IMR-90 (cell line): ENCODE measurements around the gene FKRP. TPM values are rescaled to one million over a fixed set of nuclear protein-coding genes. Genes with fewer than 3 reads are reported as not detected.
"Not testable (repeated sequence)": the region's sequence is repeated elsewhere in the genome, so short reads cannot be mapped to it uniquely, and the experiment has no call there.

ENCODE experiments used
- ATAC-seq: fragments of 200-7000 bp; cut with Tn5 transposase; 2 replicates; pipeline ENCODE4 v1.9.1; 2020; ENCODE audit warnings: low read depth, mild to moderate bottlenecking, moderate library complexity
- BruUV-seq: library from RNA; stranded (reverse); fragments of 400-500 nt; replicated peaks from 2 replicates; lab custom pipeline; 2021; lab: Mats Ljungman, UMichigan
- CTCF ChIA-PET: fragments of 300-600 bp; formaldehyde crosslinking; extraction: SDS; loops from one replicate; lab custom pipeline; 2021; ENCODE audit warnings: antibody characterized with exemption; lab: Yijun Ruan, JAX
- POLR2A ChIA-PET: fragments of 300-600 bp; sonication (Branson Sonifier 250); formaldehyde crosslinking; loops from one replicate; lab custom pipeline; 2022; ENCODE audit warnings: antibody characterized with exemption; ENCODE audit not compliant: unreplicated experiment; lab: Charles Lee
- DNase-seq: peaks from one replicate; pipeline ENCODE4 v3.0.0; 2013
- H2AFZ ChIP-seq: replicated peaks from 2 replicates; pipeline ENCODE3; 2013; ENCODE audit warnings: low read length, mild to moderate bottlenecking; ENCODE audit not compliant: poor library complexity
- H2AK5ac ChIP-seq: 2 replicates; pipeline ENCODE4 v1.6.1; 2013; ENCODE audit warnings: low read depth, low read length, inconsistent platforms
- H2AK9ac ChIP-seq: replicated peaks from 2 replicates; pipeline ENCODE3; 2013; ENCODE audit warnings: mild to moderate bottlenecking, low read depth, low read length, moderate library complexity; ENCODE audit not compliant: poor library complexity
- H2BK120ac ChIP-seq: 2 replicates; pipeline ENCODE4 v1.6.1; 2013; ENCODE audit warnings: low read depth, low read length, inconsistent platforms
- H2BK15ac ChIP-seq: 3 replicates; pipeline ENCODE4 v1.6.1; 2013; ENCODE audit warnings: low read depth, low read length, inconsistent platforms
- H2BK20ac ChIP-seq: 2 replicates; pipeline ENCODE4 v1.6.1; 2013; ENCODE audit warnings: low read depth, mild to moderate bottlenecking, inconsistent platforms, low read length, moderate library complexity
- H2BK5ac ChIP-seq: 2 replicates; pipeline ENCODE4 v1.6.1; 2013; ENCODE audit warnings: mild to moderate bottlenecking, low read depth, low read length, inconsistent platforms; ENCODE audit not compliant: poor library complexity, severe bottlenecking
- H3K14ac ChIP-seq: replicated peaks from 2 replicates; pipeline ENCODE4 v1.6.1; 2013; ENCODE audit warnings: low read depth, low read length, inconsistent platforms
- H3K18ac ChIP-seq: 2 replicates; pipeline ENCODE4 v1.6.1; 2013; ENCODE audit warnings: low read depth, low read length, control low read depth
- H3K23ac ChIP-seq: 2 replicates; pipeline ENCODE4 v1.6.1; 2013; ENCODE audit warnings: low read depth, low read length, inconsistent platforms
- H3K27ac ChIP-seq: 2 replicates; pipeline ENCODE4 v1.5.1; 2013; ENCODE audit warnings: mild to moderate bottlenecking, control low read depth, low read length; ENCODE audit not compliant: insufficient read depth
- H3K27me3 ChIP-seq: 2 replicates; pipeline ENCODE4 v1.6.1; 2013; ENCODE audit warnings: low read length; ENCODE audit not compliant: control insufficient read depth, insufficient read depth
- H3K36me3 ChIP-seq: 2 replicates; pipeline ENCODE4 v1.6.1; 2013; ENCODE audit warnings: low read length, mixed read lengths; ENCODE audit not compliant: control insufficient read depth, insufficient read depth
- H3K4ac ChIP-seq: 2 replicates; pipeline ENCODE4 v1.6.1; 2013; ENCODE audit warnings: low read depth, low read length, inconsistent platforms
- H3K4me1 ChIP-seq: 2 replicates; pipeline ENCODE4 v1.6.1; 2013; ENCODE audit warnings: low read length, mixed read lengths; ENCODE audit not compliant: control insufficient read depth, insufficient read depth
- H3K4me2 ChIP-seq: 2 replicates; pipeline ENCODE4 v1.6.1; 2013; ENCODE audit warnings: low read depth, mild to moderate bottlenecking, control low read depth, low read length, moderate library complexity
- H3K4me3 ChIP-seq: 2 replicates; pipeline ENCODE4 v1.5.1; 2013; ENCODE audit warnings: low read depth, mild to moderate bottlenecking, control low read depth, low read length, moderate library complexity; ENCODE audit not compliant: insufficient read depth
- H3K56ac ChIP-seq: 2 replicates; pipeline ENCODE4 v1.6.1; 2013; ENCODE audit warnings: low read length, inconsistent platforms; ENCODE audit not compliant: insufficient read depth; ENCODE audit errors: extremely low read depth
- H3K79me1 ChIP-seq, 2 experiments: 2 replicates each; pipeline ENCODE4 v1.6.1; 2013; ENCODE audit warnings: low read length in 2 of 2, inconsistent platforms in 1 of 2, low read depth in 1 of 2
- H3K9ac ChIP-seq: 2 replicates; pipeline ENCODE4 v1.6.1; 2013; ENCODE audit warnings: low read depth, low read length, control low read depth
- H3K9me1 ChIP-seq: 2 replicates; pipeline ENCODE4 v1.6.1; 2013; ENCODE audit warnings: low read length, inconsistent platforms; ENCODE audit not compliant: insufficient read depth
- H3K9me3 ChIP-seq: 2 replicates; pipeline ENCODE4 v1.6.1; 2013; ENCODE audit warnings: low read length; ENCODE audit not compliant: control insufficient read depth, insufficient read depth
- H4K20me1 ChIP-seq: 2 replicates; pipeline ENCODE4 v1.6.1; 2013; ENCODE audit warnings: low read length, inconsistent platforms; ENCODE audit not compliant: insufficient read depth
- H4K5ac ChIP-seq: 2 replicates; pipeline ENCODE4 v1.6.1; 2013; ENCODE audit warnings: mild to moderate bottlenecking, low read depth, low read length, control low read depth
- H4K8ac ChIP-seq, 2 experiments: 2 replicates each; pipeline ENCODE4 v1.6.1; 2013; ENCODE audit warnings: low read depth in 2 of 2, low read length in 2 of 2, control low read depth in 1 of 2, inconsistent platforms in 1 of 2
- H4K91ac ChIP-seq: 2 replicates; pipeline ENCODE4 v1.6.1; 2013; ENCODE audit warnings: low read depth, low read length, inconsistent platforms; ENCODE audit not compliant: insufficient read depth
- MXI1 ChIP-seq: IDR thresholded peaks from 2 replicates; pipeline ENCODE4 v1.6.1; 2012; ENCODE audit warnings: low read depth, mild to moderate bottlenecking, low read length, moderate library complexity, borderline replicate concordance
- POLR2A ChIP-seq: IDR thresholded peaks from 2 replicates; pipeline ENCODE4 v1.6.1; 2012; ENCODE audit warnings: mild to moderate bottlenecking, low read depth, low read length
- RAD21 ChIP-seq: IDR thresholded peaks from 2 replicates; pipeline ENCODE4 v1.6.1; 2012; ENCODE audit warnings: low read length, improper control_type of control experiment
- WGBS, 2 experiments: methylation state at CpG; one replicate each; pipeline versions ENCODE4 v1.1.5 to v1.1.7; 2013; ENCODE audit warnings: missing lambda C conversion rate in 2 of 2; ENCODE audit not compliant: insufficient read length in 1 of 2; ENCODE audit errors: extremely low coverage in 2 of 2; 5-methylcytosine and 5-hydroxymethylcytosine counted together
- dilution Hi-C: fragments of 300-500 bp; cut with HindIII; formaldehyde crosslinking; loops from one replicate; pipeline ENCODE4 v1.14.3; 2018; ENCODE audit warnings: low sequenced_read_pairs; ENCODE audit not compliant: unreplicated experiment
- in situ Hi-C: fragments of 300-500 bp; cut with MboI; formaldehyde crosslinking; loops from 3 replicates; pipeline ENCODE4 v1.14.3; 2019; ENCODE audit warnings: low sequenced_read_pairs, inconsistent platforms, mixed read lengths
- intact Hi-C: fragments of 100-400 bp; cut with micrococcal nuclease; formaldehyde crosslinking; loops from 2 replicates; pipeline ENCODE4 v1.10.0; 2022
- polyA plus RNA-seq, 3 experiments: library from polyadenylated mRNA; depleted of rRNA; stranded (reverse); fragments of >200 nt; gene quantifications; 2 replicates each; pipeline ENCODE4 v1.2.3, GENCODE V29; 2012; ENCODE audit warnings: low replicate concordance in 1 of 3
- total RNA-seq: library from RNA; depleted of rRNA; stranded (reverse); fragments of >200 nt; gene quantifications from 2 replicates; pipeline ENCODE4 v1.2.3, GENCODE V29; 2012

The FKRP gene
- total and polyA plus RNA-seq, 2 of the 4 experiments (the other 2 are of a cell fraction), result 6.1 to 25.3 TPM

- peak; percentile 59 for TF ChIP-seq RAD21
Observed at GRCh38 chr19:46704379-46705076, 41.3 kb upstream of the FKRP start (continued).

GRCh38 chr19:46710687-46711086 lies 35.2 kb upstream of the FKRP start:
- POLR2A ChIA-PET, result no interaction called here
- in situ Hi-C loops (no loop called here), dilution Hi-C loops (no loop called here), intact Hi-C loops (no loop called here)
- peaks cover 3 to 28% of the 10 kb centered on the region in 2 experiments for H3K79me1 ChIP-seq
- H3K56ac ChIP-seq, result no peak overlapping the region
- ATAC-seq, result no peak
- no peak overlapping the region for H4K8ac ChIP-seq
- no peak overlapping the region for H4K5ac ChIP-seq
- CTCF ChIA-PET, result no interaction called here
- H2BK5ac ChIP-seq, result no peak overlapping the region
- H3K9ac ChIP-seq, result no peak overlapping the region
- H2AK9ac ChIP-seq, result no peak overlapping the region
- no peak for DNase-seq
- BruUV-seq, result no TSS peak
- peaks cover 2% of the 10 kb centered on the region; the same call in 1 of the 2 replicates for H4K20me1 ChIP-seq
- H3K14ac ChIP-seq, result no peak overlapping the region
- no peak overlapping the region for H3K4ac ChIP-seq
- H2BK120ac ChIP-seq, result no peak overlapping the region
- peaks cover 23% of the 10 kb centered on the region for H3K36me3 ChIP-seq
- no peak overlapping the region for H2AK5ac ChIP-seq
- H2AFZ ChIP-seq, result no peak overlapping the region
- no peak overlapping the region for H3K4me3 ChIP-seq
- no peaks in the 10 kb centered on the region for H3K9me1 ChIP-seq
- WGBS, 2 experiments, result 88% methylated on average over 5 of the region's 25 CpGs; no CpG with 5 or more reads in 1 of the 2 experiments
- no peak overlapping the region for H3K18ac ChIP-seq
- H3K4me2 ChIP-seq, result no peak overlapping the region
- no peak overlapping the region for H2BK15ac ChIP-seq
- no peak for TF ChIP-seq POLR2A
- TF ChIP-seq MXI1, result no peak
- no peak overlapping the region for H2BK20ac ChIP-seq
- H3K23ac ChIP-seq, result no peak overlapping the region
- H3K27ac ChIP-seq, result no peak overlapping the region
- no peaks in the 10 kb centered on the region for H3K27me3 ChIP-seq
- H4K91ac ChIP-seq, result no peak overlapping the region
- H3K9me3 ChIP-seq, result no peaks in the 10 kb centered on the region
- peaks cover 4% of the 10 kb centered on the region for H3K4me1 ChIP-seq

- H2BK120ac ChIP-seq, CTCF ChIA-PET, BruUV-seq, H3K27me3 ChIP-seq, H4K20me1 ChIP-seq, H3K18ac ChIP-seq, H2AK5ac ChIP-seq, H3K4me1 ChIP-seq, H2BK20ac ChIP-seq, in situ Hi-C loops, H3K9me1 ChIP-seq, H4K8ac ChIP-seq, H2AK9ac ChIP-seq, H3K9me3 ChIP-seq, H3K4me3 ChIP-seq, ATAC-seq, H3K9ac ChIP-seq, H4K91ac ChIP-seq, dilution Hi-C loops, intact Hi-C loops, H3K14ac ChIP-seq, H2BK15ac ChIP-seq, H3K27ac ChIP-seq, H3K4me2 ChIP-seq, H2AFZ ChIP-seq, H3K56ac ChIP-seq, H3K4ac ChIP-seq, H2BK5ac ChIP-seq, DNase-seq, H4K5ac ChIP-seq: not testable (repeated sequence)
- peaks cover 14% of the 10 kb centered on the region for H3K36me3 ChIP-seq
- POLR2A ChIA-PET, result interaction anchor here (0.8 kb wide), 1 partner anchor 27 kb away, joined by 19 read pairs; no protein-coding TSS in a partner anchor
- H3K23ac ChIP-seq, result 0 out of 2 replicates have a peak overlapping the region, but pooled peaks have one; percentile 79
- H3K79me1 ChIP-seq, result peaks cover 3 to 43% of the 10 kb centered on the region in 2 experiments
- WGBS, 2 experiments, result no CpG with 5 or more reads among the region's 6 CpGs
Observed at GRCh38 chr19:46712768-46713338, 33.0 kb upstream of the FKRP start.
